ENCODE measurements around the gene ZNF445.
"Not testable (repeated sequence)": the region's sequence is repeated elsewhere in the genome, so short reads cannot be mapped to it uniquely, and the experiment has no call there.

Gene ZNF445
- 24.0 to 72.0 (median 58.5) reads per million in 3 experiments for total RNA-seq

GRCh38 chr3:44477312-44478030 lies at the start of gene ZNF445:
ZNF445 (minus strand) TSS chr3:44477670; CDS start chr3:44455549, 22,121 bp downstream.
- peak; percentile 78 for DNase-seq

GRCh38 chr3:44525060-44525459 lies 47.6 kb upstream of the ZNF445 start:
- DNase-seq = no peak

GRCh38 chr3:44522494-44522933 lies 45.0 kb upstream of the ZNF445 start:
- DNase-seq = no peak

- DNase-seq = no peak
Observed at GRCh38 chr3:44521721-44522120, 44.3 kb upstream of the ZNF445 start.

GRCh38 chr3:44518782-44519156 lies 41.3 kb upstream of the ZNF445 start:
- DNase-seq = no peak

GRCh38 chr3:44516230-44516629 lies 38.8 kb upstream of the ZNF445 start:
- DNase-seq = no peak

- no peak for DNase-seq
Observed at GRCh38 chr3:44513513-44513912, 36.0 kb upstream of the ZNF445 start.

GRCh38 chr3:44511238-44511566 lies 33.7 kb upstream of the ZNF445 start:
- DNase-seq = no peak

- DNase-seq = peak; percentile 11
Observed at GRCh38 chr3:44510000-44510368, 32.5 kb upstream of the ZNF445 start.

GRCh38 chr3:44509393-44509921 lies 32.0 kb upstream of the ZNF445 start:
- DNase-seq = no peak

- no peak for DNase-seq
Observed at GRCh38 chr3:44506961-44507360, 29.5 kb upstream of the ZNF445 start.

GRCh38 chr3:44506556-44506955 lies 29.1 kb upstream of the ZNF445 start:
- DNase-seq = no peak

- no peak for DNase-seq
Observed at GRCh38 chr3:44504566-44504965, 27.1 kb upstream of the ZNF445 start.

- DNase-seq = not testable (repeated sequence)
Observed at GRCh38 chr3:44503178-44503577, 25.7 kb upstream of the ZNF445 start.

- no peak for DNase-seq
Observed at GRCh38 chr3:44501971-44502370, 24.5 kb upstream of the ZNF445 start.

GRCh38 chr3:44499899-44500168 lies 22.4 kb upstream of the ZNF445 start:
- DNase-seq = not testable (repeated sequence)

- no peak for DNase-seq
Observed at GRCh38 chr3:44499149-44499898, 21.9 kb upstream of the ZNF445 start.

- DNase-seq = no peak
Observed at GRCh38 chr3:44495636-44496415, 18.4 kb upstream of the ZNF445 start.

- DNase-seq = no peak
Observed at GRCh38 chr3:44492496-44492895, 15.0 kb upstream of the ZNF445 start.

- DNase-seq = no peak
Observed at GRCh38 chr3:44482721-44483120, 5.3 kb upstream of the ZNF445 start.

GRCh38 chr3:44478606-44479094 lies 1.2 kb upstream of the ZNF445 start:
- DNase-seq = no peak

- DNase-seq = no peak
Observed at GRCh38 chr3:44478055-44478468, 592 bp upstream of the ZNF445 start.

- DNase-seq = no peak
Observed at GRCh38 chr3:44476963-44477311, 533 bp downstream of the ZNF445 start.

Measured in central memory CD4-positive, alpha-beta T cell (primary cell).